HG03442 (cell line): ENCODE measurements around the gene SORT1.
A peak's percentile ranks its signal among the peaks of the same experiment; 100 is the strongest.

Experiments used
- ATAC-seq: cut with Tn5 transposase; IDR thresholded peaks from one replicate; pipeline ENCODE4 v1.9.1; 2021; ENCODE audit warnings: mild to moderate bottlenecking, moderate library complexity; ENCODE audit not compliant: unreplicated experiment

Gene SORT1

DNA sequence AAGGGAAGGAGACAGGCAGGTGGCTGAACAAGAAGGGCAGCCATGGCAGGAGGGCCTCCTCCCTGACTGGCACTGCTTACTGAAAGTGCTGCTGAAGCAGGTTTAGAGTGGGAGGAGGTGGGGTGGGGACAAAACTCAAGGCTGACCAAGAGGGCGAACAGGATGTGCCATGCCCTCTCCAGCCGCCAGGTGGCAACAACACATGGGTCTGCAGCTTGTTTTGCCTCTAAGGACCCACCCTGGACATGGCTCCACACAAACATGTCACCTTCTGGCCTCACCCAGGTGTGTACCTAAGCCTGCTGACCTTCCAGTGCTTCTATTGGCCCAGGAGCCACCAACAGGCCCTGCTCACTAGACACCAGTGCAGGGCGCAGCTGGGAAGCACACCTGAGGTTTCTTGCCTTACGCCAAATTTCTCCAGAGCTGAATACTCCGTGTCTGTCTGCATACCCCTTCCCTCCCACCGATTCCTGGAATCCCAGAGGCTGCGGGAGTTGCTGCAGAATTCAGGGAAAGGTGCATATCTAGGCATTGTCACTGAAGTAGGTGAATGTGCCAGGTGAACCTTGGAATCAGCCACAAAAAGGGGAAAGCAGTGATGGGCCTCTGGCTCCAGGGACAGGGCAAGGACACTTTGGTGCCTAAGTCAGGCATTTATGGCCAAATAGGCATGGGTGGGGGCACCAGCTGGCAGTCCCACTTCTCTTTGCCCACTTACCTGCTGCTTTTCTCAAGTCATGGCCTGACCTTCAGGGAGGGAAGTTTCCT, 120.1 kb downstream of the SORT1 start:
- ATAC-seq = peak; percentile 75

DNA sequence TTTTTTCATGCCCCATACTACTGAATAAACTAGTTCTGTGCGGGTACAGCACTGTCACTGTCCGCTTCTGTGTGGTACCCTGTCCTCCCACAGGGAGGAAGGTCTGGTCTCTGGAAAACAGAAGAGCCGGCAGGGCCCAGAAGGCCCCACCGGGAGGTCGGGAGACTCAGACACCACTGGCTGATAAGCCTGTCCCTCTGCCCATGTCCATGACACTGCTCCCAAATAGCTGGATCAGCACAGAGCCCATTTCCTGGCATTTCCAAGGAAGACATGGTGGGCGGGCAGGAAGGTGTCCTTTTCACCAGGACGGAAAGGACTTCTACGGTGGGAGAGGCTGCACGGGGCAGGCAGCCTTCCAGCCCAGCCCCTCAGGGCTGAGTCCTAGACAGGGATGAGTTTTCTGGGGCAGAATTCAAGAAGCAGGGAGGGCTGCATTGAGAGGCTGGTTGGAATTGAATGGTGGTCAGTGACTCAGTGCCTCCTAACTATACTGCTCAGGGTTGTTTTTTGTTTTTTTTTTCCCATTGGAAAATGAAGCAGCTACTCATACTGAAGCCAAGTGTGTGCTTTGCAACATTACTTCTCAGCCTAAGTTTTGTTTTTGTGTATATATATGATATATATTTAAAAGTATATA, 121.9 kb downstream of the SORT1 start:
- no peak for ATAC-seq

DNA sequence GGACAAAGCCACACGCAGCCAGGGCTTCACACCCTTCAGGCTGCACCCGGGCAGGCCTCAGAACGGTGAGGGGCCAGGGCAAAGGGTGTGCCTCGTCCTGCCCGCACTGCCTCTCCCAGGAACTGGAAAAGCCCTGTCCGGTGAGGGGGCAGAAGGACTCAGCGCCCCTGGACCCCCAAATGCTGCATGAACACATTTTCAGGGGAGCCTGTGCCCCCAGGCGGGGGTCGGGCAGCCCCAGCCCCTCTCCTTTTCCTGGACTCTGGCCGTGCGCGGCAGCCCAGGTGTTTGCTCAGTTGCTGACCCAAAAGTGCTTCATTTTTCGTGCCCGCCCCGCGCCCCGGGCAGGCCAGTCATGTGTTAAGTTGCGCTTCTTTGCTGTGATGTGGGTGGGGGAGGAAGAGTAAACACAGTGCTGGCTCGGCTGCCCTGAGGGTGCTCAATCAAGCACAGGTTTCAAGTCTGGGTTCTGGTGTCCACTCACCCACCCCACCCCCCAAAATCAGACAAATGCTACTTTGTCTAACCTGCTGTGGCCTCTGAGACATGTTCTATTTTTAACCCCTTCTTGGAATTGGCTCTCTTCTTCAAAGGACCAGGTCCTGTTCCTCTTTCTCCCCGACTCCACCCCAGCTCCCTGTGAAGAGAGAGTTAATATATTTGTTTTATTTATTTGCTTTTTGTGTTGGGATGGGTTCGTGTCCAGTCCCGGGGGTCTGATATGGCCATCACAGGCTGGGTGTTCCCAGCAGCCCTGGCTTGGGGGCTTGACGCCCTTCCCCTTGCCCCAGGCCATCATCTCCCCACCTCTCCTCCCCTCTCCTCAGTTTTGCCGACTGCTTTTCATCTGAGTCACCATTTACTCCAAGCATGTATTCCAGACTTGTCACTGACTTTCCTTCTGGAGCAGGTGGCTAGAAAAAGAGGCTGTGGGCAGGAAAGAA, 122.9 kb downstream of the SORT1 start:
- no peak for ATAC-seq

DNA sequence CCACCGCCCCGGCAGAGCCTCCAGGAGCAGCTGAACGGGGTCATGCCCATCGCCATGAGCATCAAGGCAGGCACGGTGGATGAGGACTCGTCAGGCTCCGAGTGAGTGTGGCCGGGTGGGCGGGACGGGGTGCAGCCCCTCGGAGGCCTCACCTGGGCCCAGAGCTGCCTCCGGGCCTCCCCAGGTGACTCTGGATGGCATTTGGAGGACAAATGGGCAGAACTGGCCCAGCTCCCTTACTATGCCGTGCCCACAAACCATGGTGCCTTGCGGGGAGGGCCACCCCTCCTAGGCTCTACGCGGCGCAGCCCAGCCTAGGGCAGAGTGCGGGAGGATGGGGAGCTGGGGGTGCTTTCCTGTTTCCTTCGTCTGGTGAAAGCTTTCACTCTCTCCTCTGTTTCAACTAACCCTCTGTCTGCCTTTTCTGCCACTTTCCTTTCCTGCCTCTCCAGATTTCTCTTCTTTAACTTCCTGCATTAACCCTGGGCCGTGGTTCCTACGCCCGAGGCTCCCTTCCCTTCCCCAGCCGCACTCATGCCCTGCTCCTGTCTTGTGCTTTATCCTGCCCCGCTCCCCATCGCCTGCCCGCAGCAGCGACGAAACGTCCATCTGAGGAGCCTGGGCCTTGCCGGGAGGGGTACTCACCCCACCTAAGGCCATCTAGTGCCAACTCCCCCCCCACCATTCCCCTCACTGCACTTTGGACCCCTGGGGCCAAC, 124.0 kb downstream of the SORT1 start:
- ATAC-seq = no peak

DNA sequence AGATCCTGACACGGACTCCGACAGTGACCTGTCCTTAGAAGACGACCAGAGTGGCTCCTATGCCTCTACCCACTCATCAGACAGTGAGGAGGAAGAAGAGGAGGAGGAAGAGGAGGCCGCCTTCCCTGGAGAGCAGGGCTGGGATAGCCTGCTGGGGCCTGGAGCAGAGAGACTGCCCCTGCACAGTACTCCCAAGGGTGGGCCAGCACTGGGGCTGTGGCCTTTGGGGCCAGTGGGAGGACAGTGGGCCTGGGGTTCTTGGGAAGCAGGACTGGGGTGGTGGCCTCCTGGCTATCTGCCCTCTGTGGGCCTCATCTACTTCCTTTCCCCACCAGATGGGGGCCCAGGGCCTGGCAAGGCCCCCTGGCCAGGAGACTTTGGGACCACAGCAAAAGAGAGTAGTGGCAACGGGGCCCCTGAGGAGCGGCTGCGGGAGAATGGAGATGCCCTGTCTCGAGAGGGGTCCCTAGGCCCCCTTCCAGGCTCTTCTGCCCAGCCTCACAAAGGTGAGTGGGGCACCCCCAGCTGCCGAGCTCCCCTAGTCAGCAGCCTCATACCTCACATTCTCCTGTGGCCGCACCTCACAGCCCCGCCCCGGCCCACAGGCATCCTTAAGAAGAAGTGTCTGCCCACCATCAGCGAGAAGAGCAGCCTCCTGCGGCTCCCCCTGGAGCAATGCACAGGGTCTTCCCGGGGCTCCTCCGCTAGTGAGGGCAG, 124.7 kb downstream of the SORT1 start:
- no peak for ATAC-seq

DNA sequence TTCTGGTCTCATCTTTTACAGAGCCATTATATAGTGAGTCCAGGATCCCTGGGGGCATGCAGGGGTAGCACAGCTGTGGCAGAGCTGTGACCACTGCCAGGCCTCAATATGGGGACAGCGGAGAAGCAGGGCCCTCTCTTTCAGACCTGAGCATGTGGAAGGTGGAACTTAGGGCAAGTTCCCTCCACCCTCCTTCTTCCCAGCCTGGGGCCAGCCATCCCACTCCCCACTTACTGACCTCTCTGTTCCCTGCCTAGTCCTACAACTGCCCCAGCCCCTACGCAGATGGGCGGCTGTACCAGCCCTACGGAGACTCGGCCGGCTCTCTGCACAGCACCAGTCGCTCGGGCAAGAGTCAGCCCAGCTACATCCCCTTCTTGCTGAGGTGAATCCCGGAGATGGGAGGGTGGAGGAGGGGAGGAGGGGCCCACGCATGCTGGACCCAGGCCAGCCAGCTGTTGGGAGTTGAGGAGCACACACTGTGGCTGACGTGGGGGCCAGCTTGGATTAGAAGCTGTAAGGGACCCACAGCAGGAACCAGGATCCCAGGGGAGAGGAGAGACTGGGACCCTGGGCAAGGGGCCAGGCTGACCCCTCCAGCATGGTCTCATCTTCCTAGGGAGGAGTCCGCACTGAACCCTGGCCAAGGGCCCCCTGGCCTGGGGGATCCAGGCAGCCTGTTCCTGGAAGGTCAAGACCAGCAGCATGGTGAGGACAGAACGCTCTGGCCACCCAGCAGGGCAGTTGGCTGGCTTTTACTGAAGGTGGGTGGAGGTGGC, 125.5 kb downstream of the SORT1 start:
- no peak for ATAC-seq

DNA sequence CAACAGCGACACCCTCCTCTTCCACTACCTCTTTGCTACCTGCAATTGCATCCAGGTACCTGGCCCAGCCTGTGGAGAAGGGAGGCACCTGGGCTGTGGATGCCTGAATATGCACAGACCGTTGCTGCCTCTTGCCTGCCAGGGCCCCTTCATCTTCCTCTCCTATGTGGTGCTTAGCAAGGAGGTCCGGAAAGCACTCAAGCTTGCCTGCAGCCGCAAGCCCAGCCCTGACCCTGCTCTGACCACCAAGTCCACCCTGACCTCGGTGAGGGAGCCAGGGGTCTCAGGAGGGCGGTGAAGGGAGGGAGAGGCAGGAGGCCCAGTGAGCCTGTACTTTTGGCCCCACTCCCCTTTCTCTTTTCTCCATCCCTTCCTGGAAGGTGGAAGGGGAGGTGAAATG, 126.3 kb downstream of the SORT1 start:
- no peak for ATAC-seq

DNA sequence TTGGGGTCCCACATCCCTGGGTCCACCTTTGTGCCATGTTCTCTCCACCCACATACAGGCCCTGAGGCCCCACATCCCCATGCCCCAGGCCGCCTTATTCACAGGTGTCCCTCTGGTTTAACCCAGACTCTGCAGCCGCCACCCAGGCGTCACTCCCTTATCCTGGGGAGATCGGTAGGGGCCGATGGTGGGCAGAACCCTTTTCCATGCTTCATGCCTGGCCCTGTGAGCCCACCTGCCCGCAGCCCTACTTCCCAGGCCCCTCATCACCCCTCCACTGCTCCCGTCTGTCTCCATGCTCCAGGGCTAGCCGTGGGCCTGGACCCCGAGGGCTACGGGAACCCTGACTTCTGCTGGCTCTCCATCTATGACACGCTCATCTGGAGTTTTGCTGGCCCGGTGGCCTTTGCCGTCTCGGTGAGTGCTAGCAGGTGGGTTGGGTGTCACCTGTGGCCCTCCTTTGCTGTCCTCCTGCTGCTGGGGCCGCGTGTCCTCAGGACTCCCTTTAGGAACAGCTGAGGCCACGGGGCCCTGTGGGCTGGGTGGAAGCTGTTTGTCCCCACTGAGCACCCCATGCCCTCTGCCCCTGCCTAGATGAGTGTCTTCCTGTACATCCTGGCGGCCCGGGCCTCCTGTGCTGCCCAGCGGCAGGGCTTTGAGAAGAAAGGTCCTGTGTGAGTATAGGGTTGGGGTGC, 126.9 kb downstream of the SORT1 start:
- no peak for ATAC-seq

DNA sequence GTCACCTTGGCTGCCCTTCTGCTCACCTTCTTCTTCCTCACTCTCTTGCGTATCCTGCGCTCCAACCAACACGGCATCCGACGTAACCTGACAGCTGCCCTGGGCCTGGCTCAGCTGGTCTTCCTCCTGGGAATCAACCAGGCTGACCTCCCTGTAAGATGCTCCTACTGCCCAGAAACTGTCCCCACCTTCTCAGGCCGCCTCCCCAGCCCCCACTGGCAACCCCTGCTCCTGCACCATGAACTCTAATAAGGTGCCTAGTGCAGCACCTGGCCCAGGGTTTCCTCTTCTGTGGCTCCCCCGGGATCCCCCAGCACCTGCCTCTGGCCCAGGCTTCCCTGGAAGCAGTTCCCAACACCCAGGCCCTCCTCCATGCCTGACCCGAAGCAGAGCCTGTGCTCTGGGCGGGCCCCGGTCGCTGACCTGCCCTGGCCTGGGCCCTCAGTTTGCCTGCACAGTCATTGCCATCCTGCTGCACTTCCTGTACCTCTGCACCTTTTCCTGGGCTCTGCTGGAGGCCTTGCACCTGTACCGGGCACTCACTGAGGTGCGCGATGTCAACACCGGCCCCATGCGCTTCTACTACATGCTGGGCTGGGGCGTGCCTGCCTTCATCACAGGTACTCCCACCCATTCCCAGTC, 127.6 kb downstream of the SORT1 start:
- ATAC-seq = no peak

DNA sequence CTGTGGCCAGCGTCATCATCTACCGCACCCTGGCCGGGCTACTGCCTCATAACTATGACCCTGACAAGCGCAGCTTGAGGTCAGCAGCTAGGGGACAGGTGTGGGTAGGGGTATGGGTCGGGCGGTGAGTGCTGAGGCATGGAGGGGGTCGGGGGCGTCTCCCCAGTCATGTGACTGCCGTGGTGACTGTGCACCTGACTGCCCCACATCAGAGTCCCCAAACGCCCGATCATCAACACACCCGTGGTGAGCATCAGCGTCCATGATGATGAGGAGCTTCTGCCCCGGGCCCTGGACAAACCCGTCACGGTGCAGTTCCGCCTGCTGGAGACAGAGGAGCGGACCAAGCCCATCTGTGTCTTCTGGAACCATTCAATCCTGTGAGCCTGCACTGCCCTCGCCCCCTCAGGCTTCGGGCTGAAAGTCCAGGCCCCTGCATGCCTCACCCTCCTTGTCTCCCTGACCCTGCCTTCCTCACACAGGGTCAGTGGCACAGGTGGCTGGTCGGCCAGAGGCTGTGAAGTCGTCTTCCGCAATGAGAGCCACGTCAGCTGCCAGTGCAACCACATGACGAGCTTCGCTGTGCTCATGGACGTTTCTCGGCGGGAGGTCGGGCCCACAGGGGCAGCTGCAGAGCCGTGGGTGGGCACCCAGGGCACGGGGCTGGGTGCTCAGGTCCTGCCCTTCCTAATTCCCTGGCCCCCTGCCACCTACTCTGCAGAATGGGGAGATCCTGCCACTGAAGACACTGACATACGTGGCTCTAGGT, 128.3 kb downstream of the SORT1 start:
- no peak for ATAC-seq

DNA sequence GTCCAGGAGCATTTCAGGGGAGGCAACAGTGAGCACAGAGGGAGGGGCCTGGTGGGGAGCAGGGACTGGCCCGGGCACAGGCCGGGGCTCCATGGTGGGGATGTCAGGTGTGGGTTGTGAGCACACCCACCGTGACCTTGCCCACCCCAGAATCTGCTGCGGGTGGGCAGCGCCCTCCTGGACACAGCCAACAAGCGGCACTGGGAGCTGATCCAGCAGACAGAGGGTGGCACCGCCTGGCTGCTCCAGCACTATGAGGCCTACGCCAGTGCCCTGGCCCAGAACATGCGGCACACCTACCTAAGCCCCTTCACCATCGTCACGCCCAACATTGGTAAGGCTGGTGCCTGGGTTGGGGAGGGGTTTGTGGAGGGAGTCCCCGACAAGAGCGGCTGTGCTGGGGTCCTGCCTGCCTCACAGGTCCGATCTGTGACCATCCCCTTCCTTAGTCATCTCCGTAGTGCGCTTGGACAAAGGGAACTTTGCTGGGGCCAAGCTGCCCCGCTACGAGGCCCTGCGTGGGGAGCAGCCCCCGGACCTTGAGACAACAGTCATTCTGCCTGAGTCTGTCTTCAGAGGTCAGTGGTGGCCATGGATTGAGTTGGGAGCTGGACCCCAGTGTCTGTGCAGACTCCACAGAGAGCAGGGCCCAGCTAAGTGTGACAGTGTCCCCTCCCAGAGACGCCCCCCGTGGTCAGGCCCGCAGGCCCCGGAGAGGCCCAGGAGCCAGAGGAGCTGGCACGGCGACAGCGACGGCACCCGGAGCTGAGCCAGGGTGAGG, 129.1 kb downstream of the SORT1 start:
- no peak for ATAC-seq

DNA sequence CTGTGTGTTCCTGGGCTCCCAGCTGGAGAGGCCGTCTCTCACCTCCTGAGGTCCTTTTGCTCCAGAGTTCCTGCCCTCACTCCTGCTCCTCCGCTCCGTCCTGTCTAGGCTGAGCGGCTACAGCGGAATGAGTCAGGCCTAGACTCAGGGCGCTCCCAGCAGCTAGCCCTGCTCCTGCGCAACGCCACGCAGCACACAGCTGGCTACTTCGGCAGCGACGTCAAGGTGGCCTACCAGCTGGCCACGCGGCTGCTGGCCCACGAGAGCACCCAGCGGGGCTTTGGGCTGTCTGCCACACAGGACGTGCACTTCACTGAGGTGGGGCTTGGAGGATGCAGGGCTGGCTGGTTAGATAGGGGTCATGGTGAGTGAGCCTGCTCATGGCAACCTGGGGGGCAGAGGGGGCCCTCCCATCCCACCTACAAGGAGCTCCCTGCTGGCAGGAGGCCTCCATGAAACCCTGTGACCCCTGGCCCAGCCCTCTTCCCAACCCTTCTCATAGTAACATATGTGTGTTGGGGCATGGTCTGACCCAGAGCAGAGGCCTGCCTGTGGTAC, 129.9 kb downstream of the SORT1 start:
- ATAC-seq = no peak

DNA sequence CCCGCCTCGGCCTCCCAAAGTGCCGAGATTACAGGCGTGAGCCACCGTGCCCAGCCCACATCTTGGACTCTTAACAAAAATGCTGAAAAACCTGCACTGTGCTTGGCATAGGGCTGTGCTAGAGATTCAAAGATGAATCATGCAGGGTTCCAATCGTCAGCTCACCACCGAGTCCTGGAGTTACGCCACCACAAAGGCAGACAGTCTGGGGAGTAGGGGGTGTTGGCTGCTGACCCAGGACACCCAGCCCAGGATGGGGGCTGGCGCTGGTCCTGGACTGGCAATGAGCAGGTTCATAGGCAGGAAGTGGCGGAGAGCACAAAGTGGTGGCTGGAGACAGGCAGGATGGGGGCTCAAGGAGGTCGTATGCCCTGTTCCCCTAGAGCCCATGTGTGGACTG, 130.8 kb downstream of the SORT1 start:
- ATAC-seq = no peak

DNA sequence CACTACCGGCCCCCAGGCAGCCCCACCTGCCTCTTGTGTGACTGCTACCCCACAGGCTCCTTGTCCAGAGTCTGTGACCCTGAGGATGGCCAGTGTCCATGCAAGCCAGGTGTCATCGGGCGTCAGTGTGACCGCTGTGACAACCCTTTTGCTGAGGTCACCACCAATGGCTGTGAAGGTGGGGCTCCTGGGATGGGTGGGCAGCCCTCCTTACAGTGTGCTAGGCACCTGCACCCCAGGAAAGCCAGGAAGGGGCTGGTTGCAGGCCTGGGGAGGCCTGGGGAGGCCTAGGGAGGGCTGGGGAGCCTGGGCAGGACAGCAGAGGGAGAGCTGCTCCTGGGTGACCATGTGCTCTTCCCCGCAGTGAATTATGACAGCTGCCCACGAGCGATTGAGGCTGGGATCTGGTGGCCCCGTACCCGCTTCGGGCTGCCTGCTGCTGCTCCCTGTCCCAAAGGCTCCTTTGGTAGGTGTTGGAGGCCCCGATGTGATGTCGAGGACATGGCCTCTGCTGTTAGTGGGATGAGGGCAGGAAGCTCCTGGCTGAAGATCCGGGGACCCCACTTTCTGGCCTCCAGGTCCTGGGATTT, 131.9 kb downstream of the SORT1 start:
- ATAC-seq = no peak

DNA sequence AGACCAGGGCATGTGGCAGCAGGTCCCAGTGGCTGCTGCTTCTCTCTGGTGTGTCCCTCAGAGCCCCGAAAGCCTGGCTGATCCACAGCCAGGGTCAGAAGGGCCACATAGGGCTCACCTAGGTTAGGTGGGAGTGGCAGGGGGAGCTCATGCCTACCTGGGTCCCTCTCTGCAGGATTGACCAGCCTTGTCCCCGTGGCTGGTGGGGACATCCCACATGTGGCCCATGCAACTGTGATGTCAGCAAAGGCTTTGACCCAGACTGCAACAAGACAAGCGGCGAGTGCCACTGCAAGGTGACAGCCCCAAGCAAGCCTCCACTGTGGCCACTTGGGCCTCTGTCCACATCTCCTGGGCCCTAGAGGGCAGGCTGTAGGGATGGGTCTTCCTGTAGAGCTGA, 132.7 kb downstream of the SORT1 start:
- ATAC-seq = no peak

DNA sequence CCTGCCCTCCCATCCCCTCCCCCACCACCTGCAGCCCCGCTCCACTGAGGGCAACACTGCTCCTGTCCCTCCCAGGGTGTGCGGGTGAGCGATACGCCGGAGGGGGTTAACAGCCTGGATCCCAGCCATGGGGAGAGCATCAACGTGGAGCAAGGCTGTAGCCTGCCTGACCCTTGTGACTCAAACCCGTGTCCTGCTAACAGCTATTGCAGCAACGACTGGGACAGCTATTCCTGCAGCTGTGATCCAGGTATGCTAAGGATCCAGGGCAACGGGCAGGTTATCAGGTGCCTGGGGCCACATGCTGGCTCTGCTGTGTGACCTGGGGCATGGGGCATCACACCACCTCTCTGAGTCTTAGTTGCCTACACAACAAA, 133.4 kb downstream of the SORT1 start:
- no peak for ATAC-seq
